ENCODE results near the gene ARHGAP26. TPM values are rescaled to one million over a fixed set of nuclear protein-coding genes. Genes with fewer than 3 reads are reported as not detected.

The ARHGAP26 gene
- polyA plus RNA-seq, 1 donor (not counting 4 experiments of a cell fraction or from before 2014, with no cell fraction given): 3.9 TPM

- H4K20me1 ChIP-seq (ENCODE audit: control insufficient read depth, extremely low read depth, insufficient read depth, low read length): no peaks in the 10 kb centered on the region
- H3K79me2 ChIP-seq (ENCODE audit: control insufficient read depth, insufficient read depth, low read length): no peaks in the 10 kb centered on the region
- H3K9me1 ChIP-seq (ENCODE audit: control insufficient read depth, extremely low read depth, insufficient read depth, low read length): no peaks in the 10 kb centered on the region
- FAIRE-seq (no peak), DNase-seq (ENCODE audit: low read depth, low spot score) (no peak)
- no peak overlapping the region for H3K9ac ChIP-seq (ENCODE audit: control insufficient read depth, extremely low read depth, insufficient read depth, low read length)
- H3K4me2 ChIP-seq (ENCODE audit: control insufficient read depth, extremely low read depth, insufficient read depth, low read depth, low read length): no peak overlapping the region
- no peak overlapping the region for H2AFZ ChIP-seq (ENCODE audit: control insufficient read depth, low read length)
- no peak overlapping the region for H3K27ac ChIP-seq (ENCODE audit: control insufficient read depth, insufficient read depth, low read length)
- H3K27me3 ChIP-seq (ENCODE audit: control insufficient read depth, extremely low read depth, insufficient read depth, low read length): no peaks in the 10 kb centered on the region
- H3K9me3 ChIP-seq (ENCODE audit: control insufficient read depth, low read depth, low read length): no peaks in the 10 kb centered on the region
- peaks cover 14% of the 10 kb centered on the region for H3K4me1 ChIP-seq (ENCODE audit: control insufficient read depth, extremely low read depth, insufficient read depth, low read length)
- dilution Hi-C loops (cut with MboI; ENCODE audit: extremely low pct_ligation_motif_present, low sequenced_read_pairs): no loop called here
- no peak overlapping the region for H3K4me3 ChIP-seq (ENCODE audit: control insufficient read depth in 2 of 3, extremely low read depth in 1 of 3, insufficient read depth in 2 of 3, low read depth in 1 of 3, low read length in 3 of 3)
- TF ChIP-seq EZH2 (IDR thresholded peaks at IDR 0.05; ENCODE audit: low read length): no peak
- no peak for TF ChIP-seq CTCF (optimal IDR thresholded peaks at IDR 0.05 in 1 of 3, IDR thresholded peaks at IDR 0.05 in 1 of 3, conservative IDR thresholded peaks at IDR 0.05 in 1 of 3; ENCODE audit: extremely low read depth in 1 of 3, insufficient read depth in 2 of 3, low read length in 3 of 3)
- peaks cover 0 to 1% of the 10 kb centered on the region in 2 experiments for H3K36me3 ChIP-seq (ENCODE audit: control insufficient read depth in 2 of 2, extremely low read depth in 1 of 2, insufficient read depth in 2 of 2, low read length in 2 of 2)
Observed at GRCh38 chr5:143135832-143136551, 365.8 kb downstream of the ARHGAP26 start.

GRCh38 chr5:143138839-143139238, 368.7 kb downstream of the ARHGAP26 start:
- H3K4me2 ChIP-seq (ENCODE audit: control insufficient read depth, extremely low read depth, insufficient read depth, low read depth, low read length): no peak overlapping the region
- DNase-seq (ENCODE audit: low read depth, low spot score) (no peak), FAIRE-seq (no peak)
- H3K27me3 ChIP-seq (ENCODE audit: control insufficient read depth, extremely low read depth, insufficient read depth, low read length): no peaks in the 10 kb centered on the region
- no peaks in the 10 kb centered on the region for H3K9me1 ChIP-seq (ENCODE audit: control insufficient read depth, extremely low read depth, insufficient read depth, low read length)
- no peaks in the 10 kb centered on the region for H3K79me2 ChIP-seq (ENCODE audit: control insufficient read depth, insufficient read depth, low read length)
- no peak for TF ChIP-seq EZH2 (IDR thresholded peaks at IDR 0.05; ENCODE audit: low read length)
- no peak overlapping the region for H3K9ac ChIP-seq (ENCODE audit: control insufficient read depth, extremely low read depth, insufficient read depth, low read length)
- no peak overlapping the region for H2AFZ ChIP-seq (ENCODE audit: control insufficient read depth, low read length)
- H3K9me3 ChIP-seq (ENCODE audit: control insufficient read depth, low read depth, low read length): no peaks in the 10 kb centered on the region
- H3K4me1 ChIP-seq (ENCODE audit: control insufficient read depth, extremely low read depth, insufficient read depth, low read length): peaks cover 35% of the 10 kb centered on the region
- dilution Hi-C loops (cut with MboI; ENCODE audit: extremely low pct_ligation_motif_present, low sequenced_read_pairs): no loop called here
- no peaks in the 10 kb centered on the region for H4K20me1 ChIP-seq (ENCODE audit: control insufficient read depth, extremely low read depth, insufficient read depth, low read length)
- peaks cover 0 to 1% of the 10 kb centered on the region in 2 experiments for H3K36me3 ChIP-seq (ENCODE audit: control insufficient read depth in 2 of 2, extremely low read depth in 1 of 2, insufficient read depth in 2 of 2, low read length in 2 of 2)
- H3K4me3 ChIP-seq (ENCODE audit: control insufficient read depth in 2 of 3, extremely low read depth in 1 of 3, insufficient read depth in 2 of 3, low read depth in 1 of 3, low read length in 3 of 3): no peak overlapping the region
- no peak overlapping the region for H3K27ac ChIP-seq (ENCODE audit: control insufficient read depth, insufficient read depth, low read length)

Data from keratinocyte (primary cell).